Eye (tissue), 1 donor: ENCODE results near the gene PCSK2.
A peak's percentile ranks its signal among the peaks of the same experiment; 100 is the strongest.
"Not testable (repeated sequence)": the region's sequence is repeated elsewhere in the genome, so short reads cannot be mapped to it uniquely, and the experiment has no call there.

Experiments used
- DNase-seq: peaks from one replicate; pipeline ENCODE4 v3.0.0-alpha.2; 2015

Gene PCSK2

GRCh38 chr20:17226410-17227218, at the start of gene PCSK2:
Gene PCSK2 (plus strand): TSS chr20:17227040. CDS start chr20:17227306, 266 bp downstream.
- DNase-seq = peak; percentile 97

- DNase-seq = peak; percentile 35
Measured at GRCh38 chr20:17177341-17177740, 49.5 kb upstream of the PCSK2 start.

- no peak for DNase-seq
Measured at GRCh38 chr20:17179840-17180239, 47.0 kb upstream of the PCSK2 start.

GRCh38 chr20:17189976-17190695, 36.7 kb upstream of the PCSK2 start:
- peak; percentile 38 for DNase-seq

GRCh38 chr20:17197041-17197440, 29.8 kb upstream of the PCSK2 start:
- no peak for DNase-seq

- no peak for DNase-seq
Measured at GRCh38 chr20:17202030-17202429, 24.8 kb upstream of the PCSK2 start.

- DNase-seq = peak; percentile 50
Measured at GRCh38 chr20:17202673-17203072, 24.2 kb upstream of the PCSK2 start.

- no peak for DNase-seq
Measured at GRCh38 chr20:17205084-17205813, 21.6 kb upstream of the PCSK2 start.

GRCh38 chr20:17210387-17210786, 16.5 kb upstream of the PCSK2 start:
- no peak for DNase-seq

- DNase-seq = no peak
Measured at GRCh38 chr20:17210983-17211382, 15.9 kb upstream of the PCSK2 start.

- no peak for DNase-seq
Measured at GRCh38 chr20:17215167-17215566, 11.7 kb upstream of the PCSK2 start.

- DNase-seq = not testable (repeated sequence)
Measured at GRCh38 chr20:17219856-17220255, 7.0 kb upstream of the PCSK2 start.

GRCh38 chr20:17223553-17223952, 3.3 kb upstream of the PCSK2 start:
- DNase-seq = no peak

- DNase-seq = peak; percentile 70
Measured at GRCh38 chr20:17225851-17226409, 910 bp upstream of the PCSK2 start.

- no peak for DNase-seq
Measured at GRCh38 chr20:17227219-17227575, 357 bp downstream of the PCSK2 start.

- peak; percentile 79 for DNase-seq
Measured at GRCh38 chr20:17227669-17228623, 1.1 kb downstream of the PCSK2 start.

GRCh38 chr20:17228624-17229061, 1.8 kb downstream of the PCSK2 start:
- DNase-seq = peak; percentile 57

- no peak for DNase-seq
Measured at GRCh38 chr20:17229256-17229655, 2.4 kb downstream of the PCSK2 start.

GRCh38 chr20:17233626-17234025, 6.8 kb downstream of the PCSK2 start:
- no peak for DNase-seq

GRCh38 chr20:17236766-17237165, 9.9 kb downstream of the PCSK2 start:
- no peak for DNase-seq

GRCh38 chr20:17248224-17248623, 21.4 kb downstream of the PCSK2 start:
- DNase-seq = peak; percentile 9

- no peak for DNase-seq
Measured at GRCh38 chr20:17262786-17263185, 35.9 kb downstream of the PCSK2 start.
